Breast epithelium (tissue), 4 donors: ENCODE measurements around the gene EFNA5. TPM values are rescaled to one million over a fixed set of nuclear protein-coding genes. Genes with fewer than 3 reads are reported as not detected.

ENCODE experiments used
- DNase-seq, 2 donors: peaks; one replicate each; pipeline ENCODE4 v3.0.0-alpha.2; 2019; ENCODE audit warnings: low spot score in 2 of 2
- H3K27ac ChIP-seq, 2 donors: fragments of 200-600 bp; sonication (generic) in 1 of 2; one replicate each; pipeline ENCODE4 v1.5.1; 2016 to 2019; ENCODE audit warnings: mild to moderate bottlenecking in 1 of 2
- H3K27me3 ChIP-seq, 2 donors: fragments of 200-600 bp; sonication (generic) in 1 of 2; one replicate each; pipeline versions ENCODE4 v1.5.1 to v1.6.0; 2017 to 2019; ENCODE audit warnings: control low read depth in 1 of 2, mild to moderate bottlenecking in 1 of 2
- H3K36me3 ChIP-seq: fragments of 200-600 bp; one replicate; pipeline ENCODE4 v1.5.1; 2019
- H3K4me1 ChIP-seq, 2 donors: fragments of 200-600 bp; sonication (generic); one replicate each; pipeline ENCODE4 v1.5.1; 2016 to 2019; ENCODE audit warnings: control low read depth in 1 of 2
- H3K4me3 ChIP-seq, 3 donors: fragments of 200-600 bp; sonication (generic); 1 replicate in 2 of 3; 2 replicates in 1 of 3; pipeline ENCODE4 v1.5.1; 2016 to 2019; ENCODE audit warnings: mild to moderate bottlenecking in 3 of 3, moderate library complexity in 2 of 3
- H3K9me3 ChIP-seq, 2 donors: fragments of 200-600 bp; sonication (generic) in 1 of 2; one replicate each; pipeline ENCODE4 v1.5.1; 2016 to 2019; ENCODE audit warnings: control low read depth in 1 of 2
- POLR2A ChIP-seq: fragments of 450-650 bp; IDR thresholded peaks from one replicate; pipeline ENCODE4 v1.6.1; 2016; ENCODE audit warnings: antibody characterized with exemption, mild to moderate bottlenecking, moderate library complexity
- POLR2AphosphoS5 ChIP-seq, 3 donors: sonication (generic); formaldehyde crosslinking; IDR thresholded peaks; one replicate each; pipeline ENCODE4 v1.6.1; 2017; ENCODE audit warnings: antibody characterized with exemption in 3 of 3
- intact Hi-C: fragments of 100-400 bp; cut with DNase I; formaldehyde crosslinking; loops from one replicate; pipeline ENCODE4 v1.15.1; 2023; ENCODE audit warnings: low total_unique reads
- total RNA-seq, 3 donors: library from RNA; depleted of rRNA; stranded (reverse); fragments of >200 nt; gene quantifications; one replicate each; pipeline ENCODE4 v1.1.0, GENCODE V29; 2016
- TF ChIP-seq, protein P1 (sequence below), 3 donors: fragments of 450-650 bp; IDR thresholded peaks; one replicate each; pipeline ENCODE4 v1.5.1; 2016 to 2017; ENCODE audit warnings: antibody characterized with exemption in 3 of 3, mild to moderate bottlenecking in 3 of 3, moderate library complexity in 3 of 3

Gene EFNA5
- total RNA-seq, 3 donors from 2014 or later = 12.1 to 34.2 (median 12.3) TPM

- no peaks in the 10 kb centered on the region for H3K27me3 ChIP-seq
- H3K27ac ChIP-seq = no peak overlapping the region
- no peaks in the 10 kb centered on the region for H3K36me3 ChIP-seq
- intact Hi-C loops = no loop called here
- H3K9me3 ChIP-seq = no peaks in the 10 kb centered on the region
- DNase-seq = no peak
- H3K4me3 ChIP-seq = no peak overlapping the region
- TF ChIP-seq POLR2AphosphoS5 (IDR thresholded peaks at IDR 0.05) = no peak
- TF ChIP-seq POLR2A = no peak
- TF ChIP-seq, protein P1, sequence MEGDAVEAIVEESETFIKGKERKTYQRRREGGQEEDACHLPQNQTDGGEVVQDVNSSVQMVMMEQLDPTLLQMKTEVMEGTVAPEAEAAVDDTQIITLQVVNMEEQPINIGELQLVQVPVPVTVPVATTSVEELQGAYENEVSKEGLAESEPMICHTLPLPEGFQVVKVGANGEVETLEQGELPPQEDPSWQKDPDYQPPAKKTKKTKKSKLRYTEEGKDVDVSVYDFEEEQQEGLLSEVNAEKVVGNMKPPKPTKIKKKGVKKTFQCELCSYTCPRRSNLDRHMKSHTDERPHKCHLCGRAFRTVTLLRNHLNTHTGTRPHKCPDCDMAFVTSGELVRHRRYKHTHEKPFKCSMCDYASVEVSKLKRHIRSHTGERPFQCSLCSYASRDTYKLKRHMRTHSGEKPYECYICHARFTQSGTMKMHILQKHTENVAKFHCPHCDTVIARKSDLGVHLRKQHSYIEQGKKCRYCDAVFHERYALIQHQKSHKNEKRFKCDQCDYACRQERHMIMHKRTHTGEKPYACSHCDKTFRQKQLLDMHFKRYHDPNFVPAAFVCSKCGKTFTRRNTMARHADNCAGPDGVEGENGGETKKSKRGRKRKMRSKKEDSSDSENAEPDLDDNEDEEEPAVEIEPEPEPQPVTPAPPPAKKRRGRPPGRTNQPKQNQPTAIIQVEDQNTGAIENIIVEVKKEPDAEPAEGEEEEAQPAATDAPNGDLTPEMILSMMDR (IDR thresholded peaks at IDR 0.05) = no peak
- H3K4me1 ChIP-seq = no peaks in the 10 kb centered on the region
Observed at GRCh38 chr5:107529618-107530017, 141.1 kb downstream of the EFNA5 start.

DNA sequence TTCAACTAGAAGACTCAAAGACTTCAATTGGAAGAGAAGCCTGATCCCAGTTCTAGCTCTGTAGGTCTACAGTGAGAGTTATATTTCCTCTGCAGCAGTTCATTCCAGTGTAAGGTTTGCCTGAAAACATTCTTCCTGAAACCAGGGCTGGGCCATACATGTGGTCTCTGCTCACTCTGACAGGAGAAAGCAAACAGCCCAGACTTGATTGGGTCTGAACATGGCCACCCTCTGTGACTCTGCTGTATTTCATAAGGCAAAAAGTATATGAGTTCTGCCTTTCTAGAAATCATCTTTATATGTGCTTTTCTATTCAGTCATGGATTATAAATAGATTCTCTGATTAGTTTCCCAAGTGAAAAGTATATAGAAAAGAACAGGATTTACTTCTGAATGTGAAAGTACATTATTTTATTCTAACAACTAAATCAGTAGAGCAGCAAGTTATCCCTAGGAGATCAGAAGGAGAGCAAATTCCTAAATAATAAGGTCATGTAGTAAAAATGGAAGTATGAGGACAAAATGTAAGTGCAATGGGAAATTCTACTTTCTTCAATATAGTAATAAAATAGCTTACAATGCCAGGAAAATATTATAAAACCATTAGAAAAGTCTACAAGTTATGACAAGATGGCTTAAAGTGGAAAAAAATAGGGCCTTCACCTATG is 144.3 kb downstream of the EFNA5 start:
- no peak overlapping the region for H3K27ac ChIP-seq
- no peak for TF ChIP-seq POLR2A
- TF ChIP-seq POLR2AphosphoS5 (IDR thresholded peaks at IDR 0.05) = no peak
- TF ChIP-seq, protein P1 (IDR thresholded peaks at IDR 0.05) = no peak

GRCh38 chr5:107524111-107524510 is 146.6 kb downstream of the EFNA5 start:
- intact Hi-C loops = no loop called here
- H3K36me3 ChIP-seq = no peaks in the 10 kb centered on the region
- no peak for DNase-seq

More for the DNA sequence above, 144.3 kb downstream of the EFNA5 start:
- DNase-seq = no peak
- Histone ChIP-seq H3K27me3 (no peaks in the 10 kb centered on the region), H3K36me3 (no peaks in the 10 kb centered on the region), H3K9me3 (no peaks in the 10 kb centered on the region), H3K4me1 (no peaks in the 10 kb centered on the region), H3K4me3 (no peak overlapping the region)
- intact Hi-C loops = no loop called here

DNA sequence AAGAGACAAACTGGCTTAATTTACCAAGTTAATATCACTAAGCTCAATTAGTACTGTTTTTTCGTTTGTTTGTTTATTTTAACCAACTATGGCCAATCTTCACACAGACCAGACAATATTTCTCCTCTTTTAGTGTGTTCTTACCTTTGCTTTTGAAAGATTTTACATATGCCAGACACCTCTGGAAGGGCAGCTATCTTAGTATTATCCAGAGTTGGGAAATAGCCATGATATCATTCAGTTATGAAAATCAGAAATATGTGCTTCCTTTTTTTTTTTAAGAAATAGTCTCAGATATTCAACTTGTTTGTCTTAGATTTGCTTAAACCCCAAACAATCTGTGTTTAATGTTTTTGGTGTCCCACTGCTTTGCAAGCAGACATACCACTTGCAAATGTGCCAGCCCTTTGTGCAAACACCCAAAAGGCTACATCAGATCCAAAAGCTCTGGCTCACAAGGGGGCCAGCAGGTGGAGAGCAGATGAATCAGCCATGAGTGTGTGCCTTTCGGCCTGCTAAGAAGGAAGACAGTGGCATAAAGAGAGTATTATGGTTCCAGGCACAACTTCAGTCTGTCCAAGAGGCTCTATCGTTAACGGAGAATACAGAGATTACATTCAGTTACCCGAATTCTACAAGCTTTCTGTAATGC is 147.6 kb downstream of the EFNA5 start:
- Histone ChIP-seq H3K27ac (no peak overlapping the region), H3K4me3 (no peak overlapping the region), H3K36me3 (no peaks in the 10 kb centered on the region), H3K9me3 (no peaks in the 10 kb centered on the region), H3K27me3 (no peaks in the 10 kb centered on the region), H3K4me1 (no peaks in the 10 kb centered on the region)
- intact Hi-C loops = no loop called here
- DNase-seq = no peak
- TF ChIP-seq, protein P1 (IDR thresholded peaks at IDR 0.05) = no peak
- TF ChIP-seq POLR2AphosphoS5 (IDR thresholded peaks at IDR 0.05) = no peak
- TF ChIP-seq POLR2A = no peak

More at GRCh38 chr5:107524111-107524510, 146.6 kb downstream of the EFNA5 start:
- Histone ChIP-seq H3K4me3 (no peak overlapping the region), H3K27ac (no peak overlapping the region), H3K4me1 (no peaks in the 10 kb centered on the region), H3K9me3 (no peaks in the 10 kb centered on the region), H3K27me3 (no peaks in the 10 kb centered on the region)
- TF ChIP-seq POLR2AphosphoS5 (IDR thresholded peaks at IDR 0.05) (no peak), POLR2A (no peak)
- TF ChIP-seq, protein P1 (IDR thresholded peaks at IDR 0.05) = no peak

DNA sequence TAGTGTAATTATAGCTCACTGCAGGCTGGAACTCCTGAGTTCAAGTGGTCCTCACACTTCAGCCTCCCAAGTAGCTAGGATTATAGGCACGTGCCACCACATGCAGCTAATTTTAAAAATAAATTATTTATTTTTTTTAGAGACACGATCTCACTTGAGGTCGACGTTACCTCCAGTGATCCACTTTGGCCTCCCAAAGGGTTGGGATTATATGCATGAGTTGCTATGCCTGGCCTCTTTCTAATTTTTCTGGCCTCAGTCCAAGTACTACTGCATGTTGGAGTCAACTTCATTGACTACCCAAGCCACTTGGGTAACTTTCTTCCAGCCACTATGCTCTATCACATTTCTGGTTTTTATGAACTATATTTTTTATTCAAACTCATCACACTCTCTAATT is 148.3 kb downstream of the EFNA5 start:
- no peak overlapping the region for H3K4me3 ChIP-seq
- H3K27ac ChIP-seq = no peak overlapping the region
- no peak for DNase-seq
- no peaks in the 10 kb centered on the region for H3K9me3 ChIP-seq
- H3K36me3 ChIP-seq = no peaks in the 10 kb centered on the region
- no peak for TF ChIP-seq POLR2A
- no peak for TF ChIP-seq POLR2AphosphoS5 (IDR thresholded peaks at IDR 0.05)
- TF ChIP-seq, protein P1 (IDR thresholded peaks at IDR 0.05) = no peak
- intact Hi-C loops = no loop called here
- no peaks in the 10 kb centered on the region for H3K4me1 ChIP-seq
- no peaks in the 10 kb centered on the region for H3K27me3 ChIP-seq
